ENCODE data around the gene RABL3.
"Not testable (repeated sequence)": the region's sequence is repeated elsewhere in the genome, so short reads cannot be mapped to it uniquely, and the experiment has no call there.

RABL3 gene, protein sequence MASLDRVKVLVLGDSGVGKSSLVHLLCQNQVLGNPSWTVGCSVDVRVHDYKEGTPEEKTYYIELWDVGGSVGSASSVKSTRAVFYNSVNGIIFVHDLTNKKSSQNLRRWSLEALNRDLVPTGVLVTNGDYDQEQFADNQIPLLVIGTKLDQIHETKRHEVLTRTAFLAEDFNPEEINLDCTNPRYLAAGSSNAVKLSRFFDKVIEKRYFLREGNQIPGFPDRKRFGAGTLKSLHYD

DNA sequence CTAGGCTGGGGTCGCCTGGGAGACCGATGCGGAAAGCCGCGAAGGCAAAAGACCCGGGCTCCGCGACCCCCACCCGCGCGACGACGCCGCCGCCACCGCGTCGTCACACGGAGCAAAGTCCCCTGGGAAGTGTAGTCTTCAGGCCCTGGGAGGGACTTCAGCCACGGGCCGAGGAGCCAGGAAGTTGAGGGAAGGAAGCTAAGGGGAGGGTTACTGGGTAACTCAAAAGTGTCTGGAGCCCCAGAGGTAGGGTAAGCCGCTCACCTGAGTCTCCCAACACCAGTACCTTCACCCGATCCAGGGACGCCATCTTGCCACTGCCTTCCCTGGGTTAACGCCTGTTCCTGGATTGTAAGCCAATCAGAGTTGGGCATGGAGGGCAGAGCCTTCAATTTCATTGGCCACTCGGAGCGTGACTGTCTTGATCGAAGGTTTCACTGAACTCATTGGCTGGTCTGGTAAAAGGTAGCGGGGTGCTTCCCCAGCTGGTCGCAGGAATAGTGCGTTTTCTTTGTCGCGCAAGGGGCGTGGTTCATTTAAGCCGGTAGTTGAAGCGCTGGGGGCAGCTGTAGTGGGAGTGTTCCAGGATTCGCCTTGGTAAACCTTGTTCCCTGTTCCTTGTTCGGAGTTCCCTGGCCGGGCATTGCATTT lies at the start of gene RABL3, which contains the start of gene GTF2E1:
Gene RABL3, minus strand, starts transcription at position 319 of the 651 bp plus-strand sequence. Its CDS starts 9 bp downstream, at position 310.
Gene GTF2E1, plus strand, starts transcription at position 547 of the 651 bp plus-strand sequence. CDS start 7,809 bp downstream, outside the sequence.
- DNase-seq, result peak; percentile 100

DNA sequence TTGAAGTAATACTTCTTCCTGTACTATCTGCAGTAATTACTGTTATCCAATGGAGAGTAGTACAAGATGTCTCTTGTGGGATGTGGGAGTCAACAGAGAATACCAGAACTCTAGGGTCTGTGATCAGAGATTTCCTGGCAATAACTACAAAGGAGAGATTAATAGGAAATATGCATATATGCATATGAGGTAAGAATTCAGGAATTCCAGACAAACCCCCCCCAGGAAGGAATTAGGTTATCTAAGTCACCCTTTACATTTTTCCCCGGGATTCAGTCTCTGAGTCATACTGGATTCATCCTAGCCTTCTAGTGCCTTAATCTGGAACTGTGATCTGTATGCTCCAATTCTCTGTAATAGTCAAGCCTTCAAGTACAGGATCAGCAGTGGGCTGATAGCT lies 49.6 kb upstream of the RABL3 start:
- DNase-seq, result no peak

DNA sequence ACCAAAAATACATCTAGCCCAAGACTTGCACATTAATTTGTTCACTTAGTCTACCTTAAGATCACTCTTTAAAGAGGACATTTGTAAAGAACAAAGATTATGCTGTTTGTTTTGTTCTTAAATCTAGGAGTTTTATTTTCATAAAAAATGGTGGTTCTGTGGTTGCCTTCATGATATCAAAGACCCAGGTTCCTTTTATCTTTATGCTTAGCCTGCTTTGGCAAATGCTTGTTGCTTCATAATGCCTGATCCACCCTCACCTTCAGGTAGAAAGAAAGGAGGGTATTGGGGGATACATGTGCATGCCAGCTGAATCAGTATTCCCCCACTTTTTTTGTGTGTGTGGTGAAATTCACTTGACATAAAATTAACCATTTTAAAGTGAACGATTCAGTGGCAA lies 48.7 kb upstream of the RABL3 start:
- no peak for DNase-seq

DNA sequence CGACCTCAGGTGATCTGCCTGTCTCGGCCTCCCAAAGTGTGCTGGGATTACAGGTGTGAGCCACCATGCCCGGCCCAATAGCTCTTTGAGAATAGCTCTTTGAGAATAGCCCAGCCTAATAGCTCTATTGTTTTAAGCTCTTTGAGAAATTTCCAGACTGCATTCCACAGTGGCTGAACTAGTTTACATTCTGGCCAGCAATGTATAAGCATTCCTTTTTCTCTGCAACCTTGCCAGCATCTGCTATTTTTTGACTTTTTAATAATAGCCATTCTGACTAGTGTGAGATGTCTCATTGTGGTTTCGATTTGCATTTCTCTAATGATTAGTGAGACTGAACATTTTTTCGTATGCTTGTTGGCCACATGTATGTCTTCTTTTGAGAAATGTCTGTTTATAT lies 43.5 kb upstream of the RABL3 start:
- not testable (repeated sequence) for DNase-seq

GRCh38 chr3:120780977-120781376 lies 38.7 kb upstream of the RABL3 start:
- no peak for DNase-seq

GRCh38 chr3:120778776-120779175 lies 36.5 kb upstream of the RABL3 start:
- no peak for DNase-seq

GRCh38 chr3:120775411-120775810 lies 33.1 kb upstream of the RABL3 start:
- no peak for DNase-seq

GRCh38 chr3:120773932-120774331 lies 31.6 kb upstream of the RABL3 start:
- no peak for DNase-seq

- DNase-seq, result no peak
Observed at GRCh38 chr3:120772081-120772480, 29.8 kb upstream of the RABL3 start.

DNA sequence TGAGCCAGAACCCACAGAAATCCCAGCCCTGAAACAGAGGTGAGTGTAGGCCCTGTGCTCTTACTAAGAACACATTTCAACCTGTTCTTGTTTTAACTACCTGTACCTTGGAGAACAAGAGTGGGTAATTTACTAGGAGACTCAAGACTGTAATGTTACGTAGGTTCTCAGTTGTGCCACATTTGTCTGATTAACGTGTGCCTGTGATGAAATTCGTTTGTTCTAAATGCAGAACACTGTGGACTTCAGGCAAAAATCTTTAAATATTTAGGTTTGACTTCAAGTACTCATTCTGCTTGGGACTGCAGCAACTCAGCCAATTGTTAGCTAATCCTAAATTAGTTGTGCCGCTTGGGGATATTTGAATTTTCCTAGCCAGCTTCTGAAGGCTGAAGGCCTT lies 28.6 kb upstream of the RABL3 start:
- DNase-seq, result no peak

GRCh38 chr3:120769436-120769835 lies 27.1 kb upstream of the RABL3 start:
- no peak for DNase-seq

- no peak for DNase-seq
Observed at GRCh38 chr3:120767106-120767505, 24.8 kb upstream of the RABL3 start.

- DNase-seq, result no peak
Observed at GRCh38 chr3:120766576-120766975, 24.3 kb upstream of the RABL3 start.

DNA sequence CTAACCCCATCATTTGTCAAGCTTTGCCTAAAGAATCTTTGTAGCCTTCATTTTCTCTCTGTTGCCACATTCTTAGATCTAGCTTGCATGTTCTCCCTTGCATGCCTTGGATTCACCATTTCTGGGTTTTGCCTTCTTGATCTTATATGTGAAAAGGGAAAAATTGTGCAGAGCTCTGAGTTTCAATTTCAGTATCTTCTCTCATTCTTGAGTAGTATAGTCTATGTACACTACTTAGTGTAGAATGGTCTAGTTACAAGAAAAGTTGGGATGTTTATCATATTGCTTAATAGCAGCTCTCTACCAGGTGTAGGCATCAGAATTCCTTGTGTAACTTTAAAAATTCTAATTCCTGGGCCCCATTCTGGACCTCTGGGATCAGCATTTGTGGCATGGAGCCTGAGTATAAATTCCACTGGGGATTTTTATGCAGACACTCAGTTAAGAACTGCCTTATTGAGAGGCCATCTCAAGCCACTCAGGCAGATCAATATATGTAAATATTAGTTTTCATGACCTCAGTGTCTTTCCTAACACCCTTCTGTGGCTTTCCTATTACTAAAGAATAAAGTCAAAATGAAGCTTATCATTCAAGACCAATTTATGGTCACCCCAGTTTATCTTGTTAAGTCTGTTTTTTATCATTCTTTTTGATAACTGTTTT lies 23.6 kb upstream of the RABL3 start:
- no peak for DNase-seq

GRCh38 chr3:120764206-120764605 lies 21.9 kb upstream of the RABL3 start:
- no peak for DNase-seq

- DNase-seq, result no peak
Observed at GRCh38 chr3:120763601-120764000, 21.3 kb upstream of the RABL3 start.

DNA sequence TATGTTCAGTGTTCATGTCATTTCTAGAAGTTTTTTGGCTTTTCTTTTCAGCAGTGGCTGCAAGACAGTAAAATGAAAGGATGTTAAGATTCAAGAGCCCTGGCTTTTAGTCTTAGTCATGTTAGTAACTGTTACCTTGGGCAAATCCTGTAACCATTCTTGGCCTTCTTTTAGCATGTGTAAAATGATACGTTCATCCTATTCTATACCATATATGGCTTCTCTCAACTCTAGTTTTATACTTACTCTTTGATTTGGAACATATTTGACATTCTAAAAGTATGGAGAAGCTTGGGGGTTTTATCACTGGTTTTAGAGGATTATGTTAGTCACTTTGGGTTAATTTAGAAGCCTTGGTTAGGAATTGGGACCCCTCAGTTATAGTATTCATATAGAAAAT lies 20.3 kb upstream of the RABL3 start:
- DNase-seq, result no peak

DNA sequence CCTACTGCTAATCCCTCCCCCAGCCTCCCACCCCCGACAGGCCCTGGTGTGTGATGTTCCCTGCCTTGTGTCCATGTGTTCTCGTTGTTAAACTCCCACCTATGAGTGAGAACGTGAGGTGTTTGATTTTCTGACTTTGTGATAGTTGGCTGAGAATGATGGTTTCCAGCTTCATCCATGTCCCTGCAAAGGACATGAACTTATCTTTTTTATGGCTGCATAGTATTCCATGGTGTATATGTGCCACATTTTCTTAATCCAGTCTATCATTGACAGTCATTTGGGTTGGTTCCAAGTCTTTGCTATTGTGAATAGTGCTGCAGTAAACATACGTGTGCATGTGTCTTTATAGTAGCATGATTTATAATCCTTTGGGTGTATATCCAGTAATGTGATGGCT lies 16.2 kb upstream of the RABL3 start:
- DNase-seq, result not testable (repeated sequence)

DNA sequence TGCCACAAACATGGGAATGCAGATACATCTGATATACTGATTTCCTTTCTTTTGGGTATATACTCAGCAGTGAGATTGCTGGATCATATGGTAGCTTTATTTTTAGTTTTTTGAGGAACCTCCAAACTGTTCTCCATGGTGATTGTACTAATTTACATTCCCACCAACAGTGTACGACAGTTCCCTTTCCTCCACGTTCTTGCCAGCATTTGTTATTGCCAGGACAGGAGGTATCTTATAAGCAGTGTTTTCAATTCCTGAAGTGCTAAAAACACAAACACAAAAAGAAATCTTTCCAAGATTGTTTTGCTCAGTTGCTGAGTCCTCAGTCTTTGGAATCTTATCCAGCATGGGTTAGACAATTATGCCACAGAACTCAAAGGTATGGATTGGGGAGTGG lies 13.7 kb upstream of the RABL3 start:
- DNase-seq, result no peak

DNA sequence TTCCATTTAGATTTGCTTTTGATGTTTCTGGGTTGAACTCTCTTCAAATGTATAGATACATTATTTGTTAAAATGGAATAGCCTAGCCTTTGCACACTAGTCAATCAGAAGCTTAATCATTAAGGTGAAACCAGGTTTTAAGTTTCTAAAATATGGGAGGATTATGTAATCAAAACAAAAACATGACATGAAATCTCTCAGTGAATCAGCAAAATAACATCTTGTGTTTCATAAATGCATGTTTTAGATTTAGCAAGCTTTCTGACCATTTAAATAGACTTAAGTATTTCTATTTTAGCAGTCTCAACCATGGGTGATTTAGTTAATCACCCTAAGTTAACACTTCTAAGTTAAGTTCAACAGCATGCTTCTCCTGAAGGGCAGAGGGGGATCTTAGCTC lies 11.5 kb upstream of the RABL3 start:
- DNase-seq, result no peak

- no peak for DNase-seq
Observed at GRCh38 chr3:120752865-120753264, 10.5 kb upstream of the RABL3 start.

- no peak for DNase-seq
Observed at GRCh38 chr3:120752230-120752629, 9.9 kb upstream of the RABL3 start.

DNA sequence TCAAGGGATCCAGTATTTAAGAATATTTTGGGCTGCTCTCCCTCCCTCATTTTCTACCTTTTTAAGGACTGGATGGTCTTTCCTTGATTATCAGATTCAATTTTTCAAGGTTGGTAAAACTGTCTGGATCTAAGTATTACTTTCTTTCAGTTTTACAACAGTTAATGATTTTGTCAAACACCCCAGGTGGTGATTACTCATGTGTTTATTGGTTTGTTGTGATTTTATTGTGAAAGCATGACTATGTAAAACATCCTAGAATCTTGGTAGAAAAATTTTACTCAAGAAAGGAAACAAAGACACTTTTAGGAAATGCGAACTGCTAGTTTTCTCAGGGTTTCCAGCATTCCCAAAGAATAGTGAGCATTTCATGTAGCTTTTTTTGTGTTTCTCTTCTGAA lies 7.5 kb upstream of the RABL3 start:
- no peak for DNase-seq

DNA sequence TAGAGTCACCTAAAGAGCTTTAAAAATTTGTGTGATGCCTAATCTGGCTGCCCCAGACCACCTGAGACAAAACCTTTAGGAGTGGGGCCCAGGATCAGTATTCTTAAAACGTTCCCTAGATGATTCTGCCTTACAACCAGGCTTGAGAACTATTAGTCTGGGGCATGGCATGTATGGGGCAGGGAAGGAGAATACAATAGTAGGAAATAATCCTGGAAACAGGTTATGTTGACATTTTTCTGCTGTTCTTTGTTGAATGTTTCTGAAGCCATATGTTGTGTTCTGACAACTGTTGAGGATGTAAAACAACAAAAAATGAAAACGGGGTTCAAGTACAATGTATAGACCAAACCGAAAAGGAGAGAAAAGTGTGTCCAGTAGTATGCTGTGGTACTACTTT lies 3.1 kb upstream of the RABL3 start:
- no peak for DNase-seq
